HCT116 (cell line): ENCODE data around the gene RAD51AP1. TPM values are rescaled to one million over a fixed set of nuclear protein-coding genes. Genes with fewer than 3 reads are reported as not detected.

Source experiments
- ATAC-seq: fragments of 200-7000 bp; cut with Tn5 transposase; 2 replicates; pipeline ENCODE4 v1.9.1; 2020; ENCODE audit warnings: mild to moderate bottlenecking, moderate library complexity
- BruUV-seq: library from RNA; stranded (reverse); fragments of 400-500 nt; replicated peaks from 2 replicates; lab custom pipeline; 2021; lab: Mats Ljungman, UMichigan
- CTCF ChIA-PET: fragments of 300-600 bp; sonication (Branson Sonifier 250); formaldehyde crosslinking; loops from one replicate; lab custom pipeline; 2021; ENCODE audit warnings: antibody characterized with exemption; lab: Charles Lee
- POLR2A ChIA-PET: fragments of 300-600, 350-600 bp; sonication (Branson Sonifier 250); formaldehyde crosslinking; loops from one replicate; lab custom pipeline; 2021; ENCODE audit warnings: antibody characterized with exemption; lab: Charles Lee
- RAD21 ChIA-PET, 2 experiments: fragments of 300-600 bp; sonication (Branson Sonifier 250); formaldehyde crosslinking; loops; one replicate each; lab custom pipeline; 2023; ENCODE audit warnings: low total read pairs in 2 of 2; ENCODE audit not compliant: uncharacterized antibody in 2 of 2, unreplicated experiment in 2 of 2, low non-redundant PET in 1 of 2; lab: Charles Lee
- DNase-seq: peaks from one replicate; pipeline ENCODE4 v3.0.0-alpha.2; 2010; ENCODE audit warnings: low read depth, low spot score
- H2AFZ ChIP-seq: fragments of 200-600 bp; shearing (Covaris generic), sonication (generic); 2 replicates; pipeline ENCODE4 v1.6.1; 2017; ENCODE audit warnings: low read depth, mixed run types, mixed read lengths, antibody characterized with exemption, low read length; ENCODE audit not compliant: poor library complexity, severe bottlenecking
- H3K27ac ChIP-seq: 2 replicates; pipeline ENCODE4 v1.5.1; 2012; ENCODE audit warnings: low read depth, low read length
- H3K27me3 ChIP-seq: fragments of 200-600 bp; sonication (generic); 2 replicates; pipeline ENCODE4 v1.6.1; 2016; ENCODE audit warnings: mixed run types, low read length, mixed read lengths; ENCODE audit not compliant: insufficient read depth
- H3K36me3 ChIP-seq, 2 experiments: fragments of 200-500 bp in 1 of 2; fragments of 200-600 bp in 1 of 2; sonication (Bioruptor generic) in 1 of 2; sonication (generic) in 1 of 2; 2 replicates each; pipeline versions ENCODE4 v1.5.1 to v1.6.1; 2014 to 2016; ENCODE audit warnings: low read length in 2 of 2, inconsistent platforms in 1 of 2, mixed read lengths in 1 of 2, mixed run types in 1 of 2; ENCODE audit not compliant: insufficient read depth in 2 of 2, control insufficient read depth in 1 of 2
- H3K4me1 ChIP-seq, 2 experiments: fragments of 200-600 bp in 1 of 2; sonication (generic) in 1 of 2; 2 replicates each; pipeline versions ENCODE4 v1.5.1 to v1.6.1; 2012 to 2017; ENCODE audit warnings: low read length in 2 of 2, inconsistent platforms in 1 of 2, mild to moderate bottlenecking in 1 of 2, mixed read lengths in 1 of 2, mixed run types in 1 of 2, moderate library complexity in 1 of 2; ENCODE audit not compliant: insufficient read depth in 2 of 2, control insufficient read depth in 1 of 2
- H3K4me2 ChIP-seq: fragments of 200-600 bp; sonication (generic); 2 replicates; pipeline ENCODE4 v1.6.1; 2017; ENCODE audit warnings: mixed run types, low read length, mixed read lengths
- H3K4me3 ChIP-seq, 2 experiments: fragments of 200-600 bp in 1 of 2; sonication (generic) in 1 of 2; replicated peaks in 1 of 2; 2 replicates each; pipeline ENCODE4 v1.5.1; 2011 to 2016; ENCODE audit warnings: low read length in 2 of 2, control low read depth in 1 of 2, low read depth in 1 of 2, mild to moderate bottlenecking in 1 of 2, mixed read lengths in 1 of 2, mixed run types in 1 of 2
- H3K79me2 ChIP-seq: fragments of 200-600 bp; sonication (generic); 2 replicates; pipeline ENCODE4 v1.6.1; 2017; ENCODE audit warnings: mild to moderate bottlenecking, mixed run types, low read length, moderate library complexity, mixed read lengths; ENCODE audit not compliant: insufficient read depth
- H3K9ac ChIP-seq: fragments of 200-600 bp; sonication (generic); 2 replicates; pipeline ENCODE4 v1.6.1; 2016; ENCODE audit warnings: low read length, mixed read lengths
- H3K9me2 ChIP-seq: fragments of 200-600 bp; sonication (generic), shearing (Covaris generic); 2 replicates; pipeline ENCODE4 v1.6.1; 2017; ENCODE audit warnings: mixed run types, mild to moderate bottlenecking, moderate library complexity; ENCODE audit not compliant: insufficient read depth
- H3K9me3 ChIP-seq, 2 experiments: fragments of 200-500 bp in 1 of 2; fragments of 200-600 bp in 1 of 2; sonication (Bioruptor generic) in 1 of 2; sonication (generic) in 1 of 2; 2 replicates each; pipeline ENCODE4 v1.6.1; 2014 to 2017; ENCODE audit warnings: low read length in 2 of 2, mixed read lengths in 2 of 2, inconsistent platforms in 1 of 2, low read depth in 1 of 2, mild to moderate bottlenecking in 1 of 2, mixed run types in 1 of 2, moderate library complexity in 1 of 2; ENCODE audit not compliant: control insufficient read depth in 1 of 2, insufficient read depth in 1 of 2
- H4K20me1 ChIP-seq: fragments of 200-600 bp; sonication (generic), shearing (Covaris generic); 2 replicates; pipeline ENCODE4 v1.6.1; 2017; ENCODE audit warnings: mixed run types, mild to moderate bottlenecking, moderate library complexity; ENCODE audit not compliant: insufficient read depth
- ELF1 ChIP-seq: IDR thresholded peaks from 2 replicates; pipeline ENCODE4 v1.6.1; 2012; ENCODE audit warnings: low read depth, borderline replicate concordance
- EZH2 ChIP-seq: fragments of 200-600 bp; sonication (generic); IDR thresholded peaks from 2 replicates; pipeline ENCODE4 v1.6.1; 2017; ENCODE audit warnings: antibody characterized with exemption, mixed run types
- FOSL1 ChIP-seq: IDR thresholded peaks from 2 replicates; pipeline ENCODE4 v1.6.1; 2012; ENCODE audit warnings: low read depth
- JUND ChIP-seq: IDR thresholded peaks from 2 replicates; pipeline ENCODE4 v1.6.1; 2012
- POLR2A ChIP-seq: IDR thresholded peaks from 2 replicates; pipeline ENCODE4 v1.7.0; 2011; ENCODE audit warnings: borderline replicate concordance; ENCODE audit not compliant: insufficient read depth, insufficient read length; ENCODE audit errors: extremely low read depth
- POLR2AphosphoS5 ChIP-seq: IDR thresholded peaks from 2 replicates; pipeline ENCODE4 v1.6.1; 2011; ENCODE audit warnings: mild to moderate bottlenecking, low read depth, low read length, moderate library complexity
- RAD21 ChIP-seq: IDR thresholded peaks from 2 replicates; pipeline ENCODE4 v1.6.1; 2012; ENCODE audit warnings: low read depth, mild to moderate bottlenecking
- SIN3A ChIP-seq: IDR thresholded peaks from 2 replicates; pipeline ENCODE4 v1.6.1; 2012; ENCODE audit warnings: low read depth
- SP1 ChIP-seq: IDR thresholded peaks from 2 replicates; pipeline ENCODE4 v1.6.1; 2012; ENCODE audit warnings: low read depth
- SRF ChIP-seq: IDR thresholded peaks from 2 replicates; pipeline ENCODE4 v1.6.1; 2012; ENCODE audit warnings: low read depth
- TCF7L2 ChIP-seq: IDR thresholded peaks from 2 replicates; pipeline ENCODE4 v1.7.0; 2011; ENCODE audit warnings: borderline replicate concordance, inconsistent platforms; ENCODE audit not compliant: insufficient read depth, insufficient read length; ENCODE audit errors: extremely low read depth
- ZFX ChIP-seq: fragments of 450-650 bp; IDR thresholded peaks from 2 replicates; pipeline ENCODE4 v1.6.1; 2017
- ZNF274 ChIP-seq: fragments of 200-500 bp; sonication (Bioruptor generic); IDR thresholded peaks from 2 replicates; pipeline ENCODE4 v1.6.1; 2014; ENCODE audit warnings: mild to moderate bottlenecking, low read depth, low read length, inconsistent platforms
- intact Hi-C: fragments of 100-400 bp; cut with micrococcal nuclease; formaldehyde crosslinking; loops from 2 replicates; pipeline ENCODE4 v1.10.0; 2022
- total RNA-seq: library from RNA; stranded (reverse); gene quantifications from one replicate; pipeline ENCODE4 v1.2.1, GENCODE V29; 2021; ENCODE audit not compliant: unreplicated experiment
- TF ChIP-seq, protein P1 (sequence below), 3 experiments: fragments of 200-600 bp in 1 of 3; sonication (generic) in 1 of 3; IDR thresholded peaks in 2 of 3; conservative IDR thresholded peaks in 1 of 3; 2 replicates each; pipeline ENCODE4 v1.5.1; 2012 to 2017; ENCODE audit warnings: low read depth in 2 of 3, low read length in 2 of 3, antibody characterized with exemption in 1 of 3, borderline replicate concordance in 1 of 3, control low read depth in 1 of 3, mild to moderate bottlenecking in 1 of 3, mixed read lengths in 1 of 3, mixed run types in 1 of 3, moderate library complexity in 1 of 3; ENCODE audit not compliant: insufficient read depth in 1 of 3
- TF ChIP-seq, protein P2 (sequence below): IDR thresholded peaks from 2 replicates; pipeline ENCODE4 v1.6.1; 2012; ENCODE audit warnings: low read depth
- TF ChIP-seq, protein P3 (sequence below): IDR thresholded peaks from 2 replicates; pipeline ENCODE4 v1.6.1; 2012

RAD51AP1 gene
- total RNA-seq, 1 experiment from 2014 or later: 28.2 TPM

- no TSS peak for BruUV-seq
- Histone ChIP-seq H3K4me1 (peaks cover 12 to 18% of the 10 kb centered on the region in 2 experiments), H3K79me2 (peaks cover 61% of the 10 kb centered on the region), H3K36me3 (peaks cover 19% of the 10 kb centered on the region in 2 experiments; a peak in 3 of 4 replicates), H3K27ac (no peak overlapping the region), H3K27me3 (no peaks in the 10 kb centered on the region), H2AFZ (no peak overlapping the region), H3K9me3 (no peaks in the 10 kb centered on the region), H3K9me2 (no peaks in the 10 kb centered on the region), H4K20me1 (no peaks in the 10 kb centered on the region), H3K4me3 (peak overlapping the region; percentile 92 to 96), H3K4me2 (peak overlapping the region; percentile 82), H3K9ac (peak overlapping the region; percentile 92)
- intact Hi-C loops: no loop called here
- CTCF ChIA-PET: no interaction called here
- RAD21 ChIA-PET: no interaction called here
- POLR2A ChIA-PET: no interaction called here
- no peak for ATAC-seq
- TF ChIP-seq POLR2AphosphoS5 (no peak), TCF7L2 (no peak), RAD21 (no peak), POLR2A (no peak), ELF1 (no peak), SP1 (no peak), ZFX (no peak), SRF (no peak), FOSL1 (no peak), EZH2 (no peak), JUND (no peak), SIN3A (no peak), ZNF274 (no peak)
- TF ChIP-seq, protein P1, sequence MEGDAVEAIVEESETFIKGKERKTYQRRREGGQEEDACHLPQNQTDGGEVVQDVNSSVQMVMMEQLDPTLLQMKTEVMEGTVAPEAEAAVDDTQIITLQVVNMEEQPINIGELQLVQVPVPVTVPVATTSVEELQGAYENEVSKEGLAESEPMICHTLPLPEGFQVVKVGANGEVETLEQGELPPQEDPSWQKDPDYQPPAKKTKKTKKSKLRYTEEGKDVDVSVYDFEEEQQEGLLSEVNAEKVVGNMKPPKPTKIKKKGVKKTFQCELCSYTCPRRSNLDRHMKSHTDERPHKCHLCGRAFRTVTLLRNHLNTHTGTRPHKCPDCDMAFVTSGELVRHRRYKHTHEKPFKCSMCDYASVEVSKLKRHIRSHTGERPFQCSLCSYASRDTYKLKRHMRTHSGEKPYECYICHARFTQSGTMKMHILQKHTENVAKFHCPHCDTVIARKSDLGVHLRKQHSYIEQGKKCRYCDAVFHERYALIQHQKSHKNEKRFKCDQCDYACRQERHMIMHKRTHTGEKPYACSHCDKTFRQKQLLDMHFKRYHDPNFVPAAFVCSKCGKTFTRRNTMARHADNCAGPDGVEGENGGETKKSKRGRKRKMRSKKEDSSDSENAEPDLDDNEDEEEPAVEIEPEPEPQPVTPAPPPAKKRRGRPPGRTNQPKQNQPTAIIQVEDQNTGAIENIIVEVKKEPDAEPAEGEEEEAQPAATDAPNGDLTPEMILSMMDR (IDR thresholded peaks at IDR 0.05 in 2 of 3, conservative IDR thresholded peaks at IDR 0.05 in 1 of 3; ENCODE audit: borderline replicate concordance in 1 of 3, insufficient read depth in 1 of 3, low read depth in 2 of 3, low read length in 2 of 3): no peak
- TF ChIP-seq, protein P2, sequence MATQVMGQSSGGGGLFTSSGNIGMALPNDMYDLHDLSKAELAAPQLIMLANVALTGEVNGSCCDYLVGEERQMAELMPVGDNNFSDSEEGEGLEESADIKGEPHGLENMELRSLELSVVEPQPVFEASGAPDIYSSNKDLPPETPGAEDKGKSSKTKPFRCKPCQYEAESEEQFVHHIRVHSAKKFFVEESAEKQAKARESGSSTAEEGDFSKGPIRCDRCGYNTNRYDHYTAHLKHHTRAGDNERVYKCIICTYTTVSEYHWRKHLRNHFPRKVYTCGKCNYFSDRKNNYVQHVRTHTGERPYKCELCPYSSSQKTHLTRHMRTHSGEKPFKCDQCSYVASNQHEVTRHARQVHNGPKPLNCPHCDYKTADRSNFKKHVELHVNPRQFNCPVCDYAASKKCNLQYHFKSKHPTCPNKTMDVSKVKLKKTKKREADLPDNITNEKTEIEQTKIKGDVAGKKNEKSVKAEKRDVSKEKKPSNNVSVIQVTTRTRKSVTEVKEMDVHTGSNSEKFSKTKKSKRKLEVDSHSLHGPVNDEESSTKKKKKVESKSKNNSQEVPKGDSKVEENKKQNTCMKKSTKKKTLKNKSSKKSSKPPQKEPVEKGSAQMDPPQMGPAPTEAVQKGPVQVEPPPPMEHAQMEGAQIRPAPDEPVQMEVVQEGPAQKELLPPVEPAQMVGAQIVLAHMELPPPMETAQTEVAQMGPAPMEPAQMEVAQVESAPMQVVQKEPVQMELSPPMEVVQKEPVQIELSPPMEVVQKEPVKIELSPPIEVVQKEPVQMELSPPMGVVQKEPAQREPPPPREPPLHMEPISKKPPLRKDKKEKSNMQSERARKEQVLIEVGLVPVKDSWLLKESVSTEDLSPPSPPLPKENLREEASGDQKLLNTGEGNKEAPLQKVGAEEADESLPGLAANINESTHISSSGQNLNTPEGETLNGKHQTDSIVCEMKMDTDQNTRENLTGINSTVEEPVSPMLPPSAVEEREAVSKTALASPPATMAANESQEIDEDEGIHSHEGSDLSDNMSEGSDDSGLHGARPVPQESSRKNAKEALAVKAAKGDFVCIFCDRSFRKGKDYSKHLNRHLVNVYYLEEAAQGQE: no peak
- TF ChIP-seq, protein P3, sequence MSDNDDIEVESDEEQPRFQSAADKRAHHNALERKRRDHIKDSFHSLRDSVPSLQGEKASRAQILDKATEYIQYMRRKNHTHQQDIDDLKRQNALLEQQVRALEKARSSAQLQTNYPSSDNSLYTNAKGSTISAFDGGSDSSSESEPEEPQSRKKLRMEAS: no peak
- DNase-seq: no peak
Measured at GRCh38 chr12:4540170-4540569, 1.5 kb downstream of the RAD51AP1 start.
